ENCODE measurements around the gene CCDC191. TPM values are rescaled to one million over a fixed set of nuclear protein-coding genes. Genes with fewer than 3 reads are reported as not detected.

Gene CCDC191
- total RNA-seq, 1 donor from 2014 or later = 3.4 TPM

GRCh38 chr3:114057011-114057347 is 653 bp upstream of the CCDC191 start:
- DNase-seq (ENCODE audit: low spot score) = no peak

GRCh38 chr3:114052216-114052615 is 4.1 kb downstream of the CCDC191 start:
- no peak for DNase-seq (ENCODE audit: low spot score)

GRCh38 chr3:114043205-114043604 is 13.1 kb downstream of the CCDC191 start:
- DNase-seq (ENCODE audit: low spot score) = no peak

- no peak for DNase-seq (ENCODE audit: low spot score)
These were observed 20.4 kb downstream of the CCDC191 start for GRCh38 chr3:114035896-114036295.

GRCh38 chr3:114034787-114035545 is 21.4 kb downstream of the CCDC191 start:
- DNase-seq (ENCODE audit: low spot score) = no peak

- no peak for DNase-seq (ENCODE audit: low spot score)
These were observed 22.1 kb downstream of the CCDC191 start for GRCh38 chr3:114034211-114034610.

- no peak for DNase-seq (ENCODE audit: low spot score)
These were observed 22.6 kb downstream of the CCDC191 start for GRCh38 chr3:114033721-114034120.

- DNase-seq (ENCODE audit: low spot score) = peak; percentile 95
These were observed 30.0 kb downstream of the CCDC191 start for GRCh38 chr3:114026331-114026730.

- no peak for DNase-seq (ENCODE audit: low spot score)
These were observed 30.9 kb downstream of the CCDC191 start for GRCh38 chr3:114025451-114025850.

GRCh38 chr3:114022145-114022802 is 34.1 kb downstream of the CCDC191 start:
- no peak for DNase-seq (ENCODE audit: low spot score)

GRCh38 chr3:114020907-114021306 is 35.4 kb downstream of the CCDC191 start:
- DNase-seq (ENCODE audit: low spot score) = no peak

GRCh38 chr3:114019486-114019885 is 36.8 kb downstream of the CCDC191 start:
- DNase-seq (ENCODE audit: low spot score) = no peak

- no peak for DNase-seq (ENCODE audit: low spot score)
These were observed 42.1 kb downstream of the CCDC191 start for GRCh38 chr3:114014211-114014610.

- DNase-seq (ENCODE audit: low spot score) = no peak
These were observed 45.1 kb downstream of the CCDC191 start for GRCh38 chr3:114011059-114011797.

GRCh38 chr3:114005481-114005880 is 50.8 kb downstream of the CCDC191 start:
- no peak for DNase-seq (ENCODE audit: low spot score)

- DNase-seq (ENCODE audit: low spot score) = no peak
These were observed 70.8 kb downstream of the CCDC191 start for GRCh38 chr3:113985541-113985940.

GRCh38 chr3:113983544-113983943 is 72.8 kb downstream of the CCDC191 start:
- DNase-seq (ENCODE audit: low spot score) = peak; percentile 4

- peak; percentile 16 for DNase-seq (ENCODE audit: low spot score)
These were observed 74.5 kb downstream of the CCDC191 start for GRCh38 chr3:113981803-113982202.

GRCh38 chr3:113979916-113980315 is 76.4 kb downstream of the CCDC191 start:
- no peak for DNase-seq (ENCODE audit: low spot score)

- no peak for DNase-seq (ENCODE audit: low spot score)
These were observed 78.5 kb downstream of the CCDC191 start for GRCh38 chr3:113977822-113978221.

- no peak for DNase-seq (ENCODE audit: low spot score)
These were observed 87.3 kb downstream of the CCDC191 start for GRCh38 chr3:113968986-113969385.

GRCh38 chr3:113966172-113966571 is 90.2 kb downstream of the CCDC191 start:
- no peak for DNase-seq (ENCODE audit: low spot score)

GRCh38 chr3:113963879-113964278 is 92.4 kb downstream of the CCDC191 start:
- DNase-seq (ENCODE audit: low spot score) = no peak

Data from umbilical cord (tissue), 2 donors.